Measurements from ENCODE around the gene PDE4DIP.
"Not testable (repeated sequence)": the region's sequence is repeated elsewhere in the genome, so short reads cannot be mapped to it uniquely, and the experiment has no call there.

Gene PDE4DIP

GRCh38 chr1:148844220-148844619 lies at the start of gene PDE4DIP:
Gene PDE4DIP (plus strand): TSS chr1:148844428. CDS start chr1:148844775, 347 bp downstream.
- DNase-seq (ENCODE audit: low spot score): not testable (repeated sequence)

DNA sequence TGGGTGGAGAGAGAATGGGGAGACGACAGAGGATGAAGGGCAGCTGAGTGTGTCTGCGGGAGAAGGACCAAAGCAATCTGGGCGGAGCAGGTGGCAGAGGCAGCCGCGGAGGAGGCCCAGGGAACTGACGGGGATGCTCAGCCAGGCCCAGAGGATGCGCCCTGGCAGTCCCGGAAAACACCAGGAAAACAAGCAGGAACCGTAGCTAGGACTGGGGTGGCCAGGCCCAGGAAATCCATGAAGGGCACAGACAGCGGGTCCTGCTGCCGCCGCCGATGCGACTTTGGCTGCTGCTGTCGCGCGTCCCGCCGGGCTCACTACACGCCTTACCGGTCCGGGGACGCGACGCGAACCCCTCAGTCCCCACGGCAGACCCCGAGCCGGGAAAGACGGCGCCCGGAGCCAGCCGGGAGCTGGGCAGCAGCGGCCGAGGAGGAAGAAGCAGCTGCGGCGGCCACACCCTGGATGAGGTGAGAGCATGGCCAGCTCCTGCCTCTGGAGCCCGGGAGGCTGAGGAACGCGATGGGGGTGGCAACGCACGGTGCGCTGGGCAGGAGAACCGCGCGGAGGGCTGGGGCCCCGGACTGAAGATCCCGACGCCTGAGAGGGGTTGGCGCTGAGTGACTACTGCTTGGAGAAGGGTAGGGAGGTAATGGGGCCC lies 35.8 kb upstream of the PDE4DIP start:
- DNase-seq (ENCODE audit: low spot score): not testable (repeated sequence)

DNA sequence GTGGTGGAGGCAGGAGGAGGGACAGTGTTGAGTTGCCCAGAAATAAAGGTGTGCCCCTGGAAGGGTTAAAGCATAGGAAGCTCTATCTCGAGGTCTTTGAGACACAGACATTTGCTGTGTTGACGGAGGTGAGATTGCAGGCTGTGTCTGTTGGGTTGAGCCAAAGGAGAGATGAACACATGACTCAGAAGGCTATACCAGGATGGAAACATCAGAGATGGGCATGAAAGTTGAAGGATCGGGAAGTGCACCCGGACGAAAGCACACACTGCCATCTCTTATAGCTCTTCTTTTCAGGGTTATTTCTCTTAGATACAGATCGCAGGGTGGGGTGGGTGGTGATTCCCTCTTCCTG lies 35.3 kb upstream of the PDE4DIP start:
- DNase-seq (ENCODE audit: low spot score): not testable (repeated sequence)

DNA sequence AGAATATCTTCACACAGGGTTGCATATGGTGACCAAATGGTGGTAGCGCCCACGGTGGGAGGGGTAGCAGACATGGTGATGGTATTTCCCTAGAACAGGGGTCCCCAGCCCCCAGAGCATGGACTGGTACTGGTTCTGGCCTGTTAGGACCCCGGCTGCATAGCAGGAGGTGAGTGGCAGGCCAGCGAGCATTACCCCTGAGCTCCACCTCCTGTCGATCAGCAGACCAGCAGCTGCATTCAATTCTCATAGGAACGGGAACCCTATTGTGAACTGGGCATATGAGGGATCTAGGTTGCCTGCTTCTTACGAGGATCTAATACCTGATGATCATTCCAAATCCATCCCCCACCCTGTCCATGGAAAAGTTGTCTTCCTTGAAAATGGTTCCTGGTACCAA lies 22.0 kb upstream of the PDE4DIP start:
- DNase-seq (ENCODE audit: low spot score): not testable (repeated sequence)

GRCh38 chr1:148823822-148824221 lies 20.4 kb upstream of the PDE4DIP start:
- not testable (repeated sequence) for DNase-seq (ENCODE audit: low spot score)

DNA sequence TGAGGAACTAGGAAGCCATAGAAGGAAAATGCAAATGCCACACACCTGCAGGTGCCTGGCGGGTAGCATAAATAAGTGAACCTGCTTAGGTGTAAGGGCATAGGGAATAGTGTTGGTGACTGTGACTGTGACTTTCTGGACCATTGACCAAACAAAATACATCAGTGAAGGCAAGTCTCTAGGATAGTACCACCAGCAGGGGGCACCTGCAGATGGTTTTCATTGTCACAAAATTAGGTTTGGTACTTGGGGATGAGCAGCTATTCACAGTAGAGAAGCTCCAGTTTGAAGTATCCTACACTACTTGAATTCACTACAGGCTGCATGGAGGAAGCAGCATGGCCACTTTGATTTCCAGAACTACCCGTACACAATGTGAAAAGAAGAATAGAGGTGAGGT lies 19.2 kb upstream of the PDE4DIP start:
- not testable (repeated sequence) for DNase-seq (ENCODE audit: low spot score)

- DNase-seq (ENCODE audit: low spot score): not testable (repeated sequence)
These were observed 15.7 kb upstream of the PDE4DIP start for GRCh38 chr1:148828531-148828930.

- not testable (repeated sequence) for DNase-seq (ENCODE audit: low spot score)
These were observed 15.3 kb upstream of the PDE4DIP start for GRCh38 chr1:148828962-148829361.

- DNase-seq (ENCODE audit: low spot score): not testable (repeated sequence)
These were observed 14.9 kb upstream of the PDE4DIP start for GRCh38 chr1:148829365-148829764.

- not testable (repeated sequence) for DNase-seq (ENCODE audit: low spot score)
These were observed 3.0 kb upstream of the PDE4DIP start for GRCh38 chr1:148841262-148841661.

DNA sequence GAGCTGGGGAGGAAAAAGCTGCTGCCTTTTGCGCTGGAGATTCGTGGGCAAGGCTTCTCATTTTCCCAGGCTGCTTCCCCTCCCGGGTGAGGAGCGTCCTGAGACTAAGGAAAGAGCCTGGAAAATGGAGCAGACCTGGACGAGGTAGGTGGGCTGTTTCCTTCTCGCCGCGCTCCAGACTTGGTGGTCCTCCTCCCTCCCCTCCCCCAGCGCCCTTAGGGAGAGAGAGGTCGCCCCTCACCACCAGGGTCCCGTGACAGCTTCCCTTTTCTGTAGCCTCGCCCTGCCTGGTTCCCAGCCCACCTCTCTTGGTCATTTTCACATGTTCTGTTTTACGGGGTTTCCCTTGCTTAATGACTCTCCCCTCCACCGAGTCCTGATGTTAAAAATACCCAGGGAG lies 423 bp downstream of the PDE4DIP start:
- DNase-seq (ENCODE audit: low spot score): not testable (repeated sequence)

- not testable (repeated sequence) for DNase-seq (ENCODE audit: low spot score)
These were observed 840 bp downstream of the PDE4DIP start for GRCh38 chr1:148845068-148845467.

- not testable (repeated sequence) for DNase-seq (ENCODE audit: low spot score)
These were observed 6.1 kb downstream of the PDE4DIP start for GRCh38 chr1:148850347-148850746.

GRCh38 chr1:148850840-148851239 lies 6.6 kb downstream of the PDE4DIP start:
- not testable (repeated sequence) for DNase-seq (ENCODE audit: low spot score)

DNA sequence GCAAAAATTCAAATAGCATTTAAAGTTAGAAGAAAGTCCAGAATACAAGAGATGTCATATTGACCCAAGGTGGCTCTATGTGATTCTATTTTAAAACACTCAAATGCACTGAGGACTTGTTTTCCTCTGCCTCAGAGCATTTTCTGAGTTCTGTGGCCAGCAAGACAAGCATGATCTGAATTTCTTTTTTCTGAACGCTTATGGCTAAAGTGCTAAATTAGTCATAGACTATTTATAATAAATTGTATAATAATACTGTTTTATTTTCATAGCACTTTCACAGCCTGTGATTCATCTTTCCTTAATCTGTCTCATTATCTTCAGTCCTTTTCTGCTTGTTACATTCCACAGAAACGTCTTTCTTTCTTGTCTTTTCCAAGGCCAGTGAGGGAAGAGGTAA lies 7.5 kb downstream of the PDE4DIP start:
- DNase-seq (ENCODE audit: low spot score): not testable (repeated sequence)

DNA sequence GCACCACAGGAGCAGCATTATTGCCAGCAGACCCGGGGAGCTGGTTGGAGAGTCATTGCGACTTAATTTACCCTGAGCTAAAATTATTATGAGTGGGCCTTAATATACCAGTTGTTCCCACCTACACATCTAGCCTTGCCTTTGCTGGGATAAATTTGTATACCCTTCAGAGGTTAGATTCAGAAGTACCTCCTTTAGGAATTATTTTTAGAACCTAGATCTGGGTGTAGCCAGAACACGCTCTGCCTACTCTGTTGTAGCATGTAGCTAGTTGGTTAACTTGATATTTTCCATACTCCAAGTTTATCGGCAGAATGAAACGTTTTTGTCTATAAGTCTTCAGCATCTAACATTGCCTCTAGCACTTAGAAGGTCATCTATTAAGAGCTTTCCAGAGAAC lies 9.1 kb downstream of the PDE4DIP start:
- not testable (repeated sequence) for DNase-seq (ENCODE audit: low spot score)

DNA sequence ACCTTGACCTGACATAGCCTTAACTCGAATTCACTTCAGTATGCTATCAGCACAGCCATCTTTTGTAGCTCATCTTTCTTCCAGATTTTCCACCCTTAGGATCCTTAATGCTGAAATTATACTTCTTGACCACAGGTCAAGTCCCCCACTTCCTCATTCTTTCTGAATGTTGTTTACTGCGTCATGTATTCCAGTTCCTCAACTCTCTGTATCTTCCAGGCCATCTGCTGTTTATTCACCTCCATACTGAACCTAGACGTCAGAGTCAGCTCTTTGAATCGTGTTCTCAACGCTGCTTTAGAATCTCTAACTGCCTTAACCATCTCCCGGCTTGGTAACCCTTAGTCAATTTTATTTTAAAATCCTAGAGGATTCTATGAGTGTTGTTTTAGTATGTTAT lies 9.8 kb downstream of the PDE4DIP start:
- DNase-seq (ENCODE audit: low spot score): not testable (repeated sequence)

GRCh38 chr1:148855367-148855766 lies 11.1 kb downstream of the PDE4DIP start:
- DNase-seq (ENCODE audit: low spot score): not testable (repeated sequence)

GRCh38 chr1:148860049-148860448 lies 15.8 kb downstream of the PDE4DIP start:
- not testable (repeated sequence) for DNase-seq (ENCODE audit: low spot score)

GRCh38 chr1:148860579-148861259 lies 16.5 kb downstream of the PDE4DIP start:
- not testable (repeated sequence) for DNase-seq (ENCODE audit: low spot score)

DNA sequence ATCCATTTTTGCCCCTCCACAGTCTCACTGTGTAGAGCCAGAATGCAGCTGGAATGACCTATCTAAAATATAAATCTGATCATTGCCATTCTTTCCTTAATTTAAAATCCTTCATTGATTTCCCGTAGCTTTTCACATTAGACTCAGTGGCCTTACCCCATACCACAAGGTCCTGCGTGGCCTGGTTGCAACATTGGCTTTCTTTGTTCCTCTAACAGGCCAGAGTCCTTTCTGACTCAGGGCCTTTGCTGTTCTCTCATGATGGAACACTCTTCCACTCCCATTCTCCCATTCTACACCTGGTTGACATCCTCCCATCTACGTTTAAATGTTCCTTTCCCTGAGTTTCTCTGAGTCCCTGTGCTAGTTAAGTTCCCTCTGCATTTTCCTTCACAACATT lies 18.4 kb downstream of the PDE4DIP start:
- DNase-seq (ENCODE audit: low spot score): not testable (repeated sequence)

DNA sequence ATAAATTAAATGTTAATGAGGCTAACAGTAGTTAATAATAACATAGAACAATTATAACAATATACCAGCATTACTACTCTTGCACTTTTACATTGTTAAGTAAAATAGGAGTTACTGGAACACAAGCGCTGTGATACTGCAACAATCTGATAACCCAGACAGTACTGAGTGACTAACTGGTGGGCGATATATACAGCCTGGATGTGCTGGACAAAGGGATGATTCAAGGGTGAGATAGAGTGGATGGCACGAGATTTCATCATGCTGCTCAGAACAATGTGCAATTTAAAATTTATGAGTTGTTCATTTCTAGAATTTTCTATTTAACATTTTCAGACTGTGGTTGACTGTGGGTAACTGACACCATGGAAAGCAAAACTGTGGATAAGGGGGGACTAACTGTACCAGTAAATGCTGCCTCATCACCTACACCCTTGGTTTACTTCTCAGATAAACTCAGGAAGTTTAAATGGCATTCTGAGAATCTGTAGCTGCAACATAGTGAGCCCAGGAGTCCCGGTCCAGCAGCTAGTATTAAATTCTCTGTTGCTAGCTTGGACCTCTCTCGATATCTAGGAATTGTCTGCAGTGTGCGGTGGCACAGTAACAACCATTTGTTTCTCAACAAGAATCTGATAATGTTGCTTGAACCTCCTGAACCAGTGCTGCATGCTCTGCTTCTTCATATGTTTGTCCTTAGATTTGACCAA lies 24.9 kb downstream of the PDE4DIP start:
- not testable (repeated sequence) for DNase-seq (ENCODE audit: low spot score)

GRCh38 chr1:148869634-148869961 lies 25.4 kb downstream of the PDE4DIP start:
- DNase-seq (ENCODE audit: low spot score): not testable (repeated sequence)
